Measurements from ENCODE around the gene LMTK2.

LMTK2 gene

DNA sequence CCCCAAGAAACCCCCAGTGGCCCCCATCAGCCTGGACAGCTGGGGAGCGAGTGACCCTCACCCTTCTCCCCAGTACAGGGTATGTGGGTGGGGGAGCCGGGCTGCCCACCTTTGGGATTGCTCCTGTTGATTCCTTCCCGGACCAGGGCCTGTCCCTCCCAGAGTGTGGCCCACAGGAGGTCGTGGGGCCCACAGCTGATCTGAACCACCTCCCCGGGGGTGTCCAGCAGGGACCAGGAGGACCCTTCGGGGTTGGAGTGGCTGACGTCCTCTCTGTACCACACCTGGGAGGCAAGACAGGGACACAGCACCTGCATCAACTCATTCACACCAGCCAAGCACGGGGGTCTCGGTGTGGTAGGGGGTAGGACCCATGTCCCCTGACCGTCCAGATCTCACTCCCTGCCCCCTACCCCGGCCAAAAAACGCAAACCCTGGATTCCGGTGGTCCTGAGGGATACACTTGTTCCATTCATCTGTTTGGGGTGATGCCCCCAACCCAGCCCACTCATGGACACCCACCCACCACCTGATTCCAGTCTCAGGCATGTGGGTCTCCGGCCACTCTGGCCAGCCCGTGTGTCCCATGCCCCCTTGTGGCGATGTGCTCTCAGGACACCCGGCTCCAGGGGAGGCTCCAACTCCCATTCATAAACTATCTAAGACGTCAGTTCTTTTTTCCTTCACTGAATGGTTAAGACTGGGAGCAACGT lies 134.5 kb downstream of the LMTK2 start:
- DNase-seq, result peak in 1 of 2 experiments; percentile 8

DNA sequence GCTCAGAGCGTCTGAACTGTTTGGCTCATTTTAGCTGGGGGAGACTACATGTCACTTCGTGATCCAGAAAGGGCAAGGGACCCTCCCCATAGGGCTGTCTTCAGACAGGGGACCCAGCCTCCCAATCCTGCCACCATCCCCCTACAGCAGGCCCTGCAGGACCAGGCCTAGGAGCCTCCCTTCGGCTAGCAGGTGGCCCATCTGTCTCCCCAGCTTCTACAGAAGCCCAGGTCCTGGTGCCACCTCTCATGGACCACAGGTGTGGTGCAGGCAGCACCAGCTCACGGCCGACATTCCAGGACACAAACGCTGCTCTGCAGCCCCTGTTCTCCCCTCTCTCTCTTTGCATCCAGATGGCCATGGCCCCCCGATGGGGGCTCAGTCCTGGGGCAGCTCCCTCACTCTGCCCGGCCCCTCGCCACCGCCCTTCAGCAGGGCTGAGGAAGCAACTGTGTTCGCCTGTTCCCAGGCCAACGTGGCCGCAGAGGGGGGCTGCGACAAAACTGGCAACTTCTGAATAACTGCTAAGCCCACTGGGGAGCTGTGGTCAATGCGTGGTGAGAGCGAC lies 135.1 kb downstream of the LMTK2 start:
- DNase-seq, result no peak

DNA sequence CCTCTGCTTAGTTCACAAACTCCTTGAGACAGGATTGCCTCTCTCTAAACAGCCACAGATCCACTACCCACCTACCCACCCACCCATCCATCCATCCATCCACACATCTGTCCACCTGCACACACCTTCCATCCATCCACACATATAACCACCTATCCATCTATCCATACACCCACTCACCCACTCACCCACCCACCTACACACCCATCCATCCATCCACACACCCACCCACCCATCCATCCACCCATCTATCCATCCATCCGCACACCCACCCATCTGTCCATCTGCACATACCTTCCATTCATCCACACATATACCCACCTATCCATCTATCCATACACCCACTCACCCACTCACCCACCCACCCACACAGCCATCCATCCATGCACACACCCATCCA lies 135.7 kb downstream of the LMTK2 start:
- no peak for DNase-seq

DNA sequence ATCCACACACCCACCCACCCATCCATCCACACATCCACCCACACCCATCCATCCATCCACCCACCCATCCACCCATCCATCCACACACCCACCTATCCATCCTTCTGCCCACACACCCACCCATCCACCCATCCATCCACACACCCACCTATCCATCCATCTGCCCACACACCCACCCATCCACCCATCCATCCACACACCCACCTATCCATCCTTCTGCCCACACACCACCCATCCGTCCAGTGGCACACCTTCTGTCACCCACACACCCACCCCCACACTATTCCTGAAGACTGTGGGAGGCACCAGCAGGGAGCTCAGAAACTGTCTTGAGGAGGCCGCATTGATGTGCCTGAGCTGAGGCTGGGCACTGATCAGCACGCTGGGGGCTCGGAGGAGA lies 136.3 kb downstream of the LMTK2 start:
- no peak for DNase-seq

DNA sequence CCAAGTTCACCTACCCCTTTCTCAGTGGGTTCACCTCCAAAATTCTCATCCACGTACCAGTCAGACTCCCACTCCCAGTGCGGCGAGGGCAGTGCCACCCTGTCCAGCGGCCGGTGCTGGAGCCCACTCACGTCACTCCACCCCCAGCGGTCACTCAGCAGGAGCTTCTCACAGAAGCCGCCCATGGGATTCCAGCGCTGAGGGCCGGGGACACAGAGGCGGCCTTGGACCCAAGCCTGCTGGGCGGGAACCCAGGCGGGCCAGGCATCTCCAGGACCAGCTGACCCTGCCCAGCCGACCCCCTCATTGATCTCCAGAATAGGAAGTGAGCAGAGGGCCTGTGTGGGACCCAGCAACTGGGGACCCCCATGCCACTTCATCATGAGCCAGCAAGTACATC lies 138.2 kb downstream of the LMTK2 start:
- DNase-seq, result no peak

DNA sequence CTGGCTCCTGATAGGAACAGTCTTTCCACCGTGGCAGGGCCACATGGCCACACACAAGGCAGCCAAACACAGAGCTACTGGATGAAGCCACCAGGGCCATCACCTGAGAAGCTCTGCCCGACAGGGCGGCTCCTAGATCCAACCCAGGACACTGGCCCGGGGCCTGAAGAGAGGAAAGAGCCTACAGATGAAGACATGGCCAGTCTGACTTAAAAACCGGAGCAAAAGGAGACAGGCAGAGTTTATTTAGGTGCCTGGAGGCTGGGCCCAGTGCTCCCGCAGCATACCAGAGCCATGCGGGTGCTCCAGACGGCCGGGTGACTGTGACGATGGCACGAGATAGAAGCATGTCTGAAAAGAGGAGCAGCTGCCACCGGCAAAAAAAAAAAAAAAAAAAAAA lies 141.5 kb downstream of the LMTK2 start:
- no peak for DNase-seq

DNA sequence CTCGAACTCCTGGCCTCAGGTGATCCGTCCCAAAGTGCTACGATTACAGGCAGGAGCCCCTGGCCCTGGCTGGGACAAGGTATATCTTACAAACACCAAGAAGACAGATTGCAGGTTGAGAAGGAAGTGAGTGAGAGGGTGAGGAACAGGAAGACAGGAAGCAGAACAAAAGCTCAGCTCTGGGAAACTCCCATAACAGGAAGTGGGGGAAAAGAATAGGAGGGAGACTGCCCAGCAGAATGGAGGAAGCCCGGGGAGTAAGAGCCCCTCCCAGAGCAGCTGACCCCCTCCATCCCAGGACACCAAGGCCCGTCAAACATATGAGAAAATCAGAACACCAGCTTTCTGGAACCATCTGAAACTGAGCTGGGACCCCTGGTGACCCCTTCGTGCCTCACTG lies 142.4 kb downstream of the LMTK2 start:
- no peak for DNase-seq

DNA sequence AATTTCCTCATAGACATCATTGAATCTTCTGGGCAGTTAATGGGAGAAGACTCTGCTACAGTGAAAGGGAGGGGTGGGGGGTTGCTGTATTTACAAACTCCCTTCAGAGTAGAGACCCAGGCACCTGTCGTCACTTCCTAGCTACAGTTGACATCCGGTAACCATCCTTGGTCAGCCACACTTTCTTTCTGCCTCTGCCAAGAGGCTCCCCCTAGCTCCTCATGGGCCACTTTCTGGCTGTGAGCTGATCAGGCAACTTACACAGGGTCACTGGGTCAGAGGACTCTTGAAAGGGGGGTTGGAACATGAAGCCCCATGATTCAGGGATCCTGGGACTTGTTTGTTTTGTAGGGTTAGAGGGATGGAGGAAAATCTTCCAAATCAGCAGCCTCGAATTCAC lies 144.1 kb downstream of the LMTK2 start:
- DNase-seq, result no peak

DNA sequence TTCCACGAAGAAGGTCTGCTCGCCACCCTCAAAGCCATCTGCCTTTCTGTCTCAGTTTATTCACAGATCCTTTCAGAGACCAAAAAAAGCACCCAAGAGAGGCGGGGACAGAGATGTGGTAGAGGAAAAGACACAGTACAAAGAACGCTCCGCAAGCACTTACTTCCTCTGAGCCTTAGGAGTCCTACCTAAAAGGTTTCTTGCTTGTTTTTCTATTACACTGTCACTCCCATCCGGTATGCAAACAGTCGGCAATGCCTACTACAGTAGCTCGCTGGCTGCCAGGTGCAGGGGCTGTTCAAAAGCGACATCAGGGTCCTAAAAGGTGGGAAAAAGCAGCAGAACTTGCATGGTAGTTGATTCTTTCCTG lies 144.6 kb downstream of the LMTK2 start:
- DNase-seq, result no peak

DNA sequence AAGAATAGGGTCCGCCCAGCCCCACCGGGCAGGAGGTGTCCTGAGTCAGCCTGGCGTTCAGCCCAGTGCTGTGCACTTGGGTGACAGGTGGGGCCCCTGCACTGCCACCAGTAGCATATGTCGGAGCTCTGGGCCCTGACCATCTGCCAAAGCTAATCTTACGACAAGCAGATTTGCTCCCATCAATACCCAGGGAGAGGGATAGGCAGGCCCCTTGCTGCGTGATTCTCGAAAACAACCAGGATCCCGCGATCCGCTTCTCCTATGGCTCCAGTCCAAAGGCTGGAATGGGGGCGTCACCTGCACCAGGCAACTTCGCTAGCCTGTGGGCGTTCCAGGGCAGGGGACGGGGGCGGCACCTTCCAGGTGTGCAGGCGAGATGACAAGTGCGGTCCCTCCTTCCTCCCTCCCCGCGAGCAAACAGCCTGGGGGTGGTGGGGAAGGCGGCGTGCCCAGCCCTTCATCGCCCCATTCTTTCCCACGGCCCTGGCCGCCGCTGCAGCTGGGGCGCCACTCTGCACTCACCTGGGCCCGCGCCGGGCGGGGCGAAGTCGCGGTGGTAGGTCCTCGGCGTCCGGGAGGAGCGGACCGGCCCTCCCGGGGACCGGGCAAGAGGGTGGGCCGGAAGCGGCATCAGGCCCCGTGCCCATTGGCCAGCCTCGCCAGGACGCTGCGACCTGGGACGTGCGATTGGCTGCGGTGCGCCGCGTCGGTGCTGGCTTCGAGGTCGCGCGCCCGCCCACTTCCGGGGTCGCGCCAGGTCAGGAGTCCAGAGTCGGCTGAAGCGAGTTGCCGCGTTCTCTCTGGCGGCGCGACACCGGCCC lies 145.2 kb downstream of the LMTK2 start, which contains the start of gene TECPR1:
Gene TECPR1 (minus strand): TSS at position 632 of the 824 bp plus-strand sequence. CDS start 6,086 bp downstream, outside the sequence.
- peak; percentile 85 to 95 for DNase-seq

DNA sequence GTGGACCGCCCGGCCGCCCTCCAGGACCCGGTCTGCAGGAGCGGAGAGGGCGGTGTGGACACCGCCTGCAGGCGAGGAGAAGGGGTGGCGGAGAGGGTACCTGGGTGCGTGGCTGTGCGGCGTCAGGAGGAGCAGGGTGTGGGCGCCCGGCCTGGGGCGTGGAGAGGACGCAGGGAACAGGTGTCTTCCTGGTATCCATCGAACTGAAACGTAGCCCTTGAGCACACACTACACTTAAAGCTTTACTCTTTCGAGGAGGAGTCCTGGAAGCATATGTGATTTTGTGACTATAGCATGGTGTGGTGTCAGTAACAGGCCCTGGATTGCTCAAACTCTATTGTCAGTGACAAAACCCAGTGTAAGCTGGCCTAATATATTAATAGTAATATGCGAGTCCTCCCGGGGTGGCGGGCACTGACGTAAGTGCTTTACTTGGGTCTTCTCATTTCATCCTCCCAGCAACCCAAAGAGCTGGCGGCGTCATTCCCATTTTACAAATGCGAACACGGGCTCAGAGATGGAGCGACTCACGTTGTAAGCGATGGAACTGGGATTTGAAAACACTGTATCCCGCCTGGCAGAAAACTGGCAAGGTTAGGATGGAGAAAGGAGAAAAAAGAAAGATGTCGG lies 145.9 kb downstream of the LMTK2 start:
- DNase-seq, result no peak

DNA sequence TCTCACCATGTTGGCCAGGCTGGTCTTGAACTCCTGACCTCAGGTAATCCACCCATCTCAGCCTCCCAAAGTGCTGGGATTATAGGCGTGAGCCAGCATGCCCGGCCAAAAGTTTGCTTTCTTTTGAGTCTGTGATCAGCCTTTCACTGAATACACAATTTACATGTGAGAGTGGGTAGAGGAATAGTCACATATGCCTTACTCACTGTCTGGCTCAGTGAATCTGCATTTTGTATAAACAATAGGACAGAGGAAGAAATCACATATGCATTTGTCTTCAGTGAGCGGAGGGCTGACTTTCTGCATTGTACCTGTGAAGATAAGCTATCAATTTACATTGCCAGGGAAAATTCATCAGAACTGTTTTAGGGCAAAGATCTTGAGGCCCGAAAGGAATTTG lies 147.9 kb downstream of the LMTK2 start:
- no peak for DNase-seq

DNA sequence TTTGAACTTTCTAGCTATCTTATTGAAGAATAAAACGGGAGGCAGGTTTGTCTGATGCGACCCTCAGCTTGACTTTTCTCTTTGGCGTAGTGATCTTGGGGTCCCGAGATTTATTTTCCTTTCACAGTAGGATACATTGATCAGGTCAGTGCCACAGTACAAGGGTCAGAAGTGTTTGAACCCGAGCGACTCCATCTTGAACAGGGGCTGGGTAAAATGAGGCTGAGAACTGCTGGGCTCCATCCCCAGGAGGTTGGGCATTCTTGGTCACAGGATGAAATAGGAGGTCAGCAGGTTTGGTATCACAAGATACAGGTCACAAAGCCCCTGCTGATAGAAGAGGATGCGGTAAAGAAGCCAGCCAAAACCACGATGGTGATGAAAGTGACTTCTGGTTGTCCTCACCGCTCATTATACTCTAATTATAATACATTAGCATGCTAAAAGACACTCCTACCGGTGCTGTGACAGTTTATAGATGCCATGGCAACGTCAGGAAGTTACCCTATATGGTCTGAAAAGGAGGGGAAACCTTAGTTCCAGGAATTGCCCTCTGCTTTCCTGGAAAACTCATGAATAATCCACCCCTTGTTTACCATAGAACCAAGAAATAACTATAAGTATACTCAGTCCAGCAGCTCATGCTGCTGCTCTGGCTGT lies 148.4 kb downstream of the LMTK2 start:
- no peak for DNase-seq

DNA sequence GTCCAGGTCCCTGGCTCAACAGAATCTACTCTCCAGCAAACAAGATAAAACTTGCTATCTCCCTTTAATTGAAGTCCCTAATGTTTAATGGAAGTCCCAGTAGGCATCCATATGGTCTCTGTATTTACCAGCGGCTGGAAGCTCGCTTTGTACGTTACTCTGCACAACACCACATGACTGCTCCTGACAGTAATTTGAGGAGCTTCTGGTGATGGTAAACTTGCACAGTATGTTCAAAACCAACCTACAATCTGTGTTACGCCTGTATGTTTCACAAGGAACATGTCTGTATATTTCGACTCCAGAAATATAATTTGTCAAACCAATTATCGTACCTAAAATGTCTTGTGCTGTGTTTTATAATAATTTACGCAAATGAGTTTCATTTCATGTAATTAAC lies 149.8 kb downstream of the LMTK2 start:
- DNase-seq, result no peak

DNA sequence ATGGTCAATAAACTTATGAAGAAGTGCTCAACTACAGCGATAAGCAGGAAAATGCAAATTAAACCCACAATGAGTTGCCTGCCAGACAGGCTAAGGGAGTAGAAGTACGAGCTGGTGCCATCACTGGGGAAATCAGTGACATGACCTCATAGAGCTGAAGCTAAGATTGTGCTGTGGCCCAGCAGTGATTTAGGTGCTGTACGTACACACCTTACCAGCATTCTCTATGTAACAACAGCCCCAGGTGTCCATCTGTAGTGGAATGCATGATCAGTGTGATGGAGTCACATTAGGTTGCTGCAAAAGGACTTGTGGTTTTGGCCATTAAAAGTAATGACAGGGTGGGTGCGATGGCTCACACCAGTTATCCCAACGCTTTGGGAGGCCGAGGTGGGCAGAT lies 151.0 kb downstream of the LMTK2 start:
- DNase-seq, result no peak
